Parathyroid adenoma (tissue), 2 donors: ENCODE data around the gene SPATA9.

ENCODE experiments used
- H2AFZ ChIP-seq: fragments of 300-600 bp; sonication (generic); one replicate; pipeline ENCODE4 v1.7.0; 2017; ENCODE audit warnings: antibody characterized with exemption, mild to moderate bottlenecking
- H3K27ac ChIP-seq: fragments of 300-600 bp; sonication (generic); one replicate; pipeline ENCODE4 v1.7.0; 2017
- H3K27me3 ChIP-seq: fragments of 300-600 bp; sonication (generic); one replicate; pipeline ENCODE4 v1.7.0; 2017; ENCODE audit warnings: low read length; ENCODE audit not compliant: control insufficient read depth, insufficient read depth
- H3K36me3 ChIP-seq: fragments of 300-600 bp; sonication (generic); one replicate; pipeline ENCODE4 v1.7.0; 2017; ENCODE audit warnings: low read length; ENCODE audit not compliant: control insufficient read depth, insufficient read depth
- H3K4me1 ChIP-seq: fragments of 300-600 bp; sonication (generic); one replicate; pipeline ENCODE4 v1.7.0; 2017; ENCODE audit warnings: control low read depth
- H3K4me2 ChIP-seq: fragments of 300-600 bp; sonication (generic); one replicate; pipeline ENCODE4 v1.7.0; 2017; ENCODE audit warnings: low read length
- H3K4me3 ChIP-seq: fragments of 300-600 bp; sonication (generic); one replicate; pipeline ENCODE4 v1.7.0; 2017; ENCODE audit warnings: low read depth, low read length
- H3K79me2 ChIP-seq: fragments of 300-600 bp; sonication (generic); one replicate; pipeline ENCODE4 v1.7.0; 2017; ENCODE audit warnings: control low read depth
- H3K9ac ChIP-seq: fragments of 300-600 bp; sonication (generic); one replicate; pipeline ENCODE4 v1.7.0; 2017; ENCODE audit warnings: mild to moderate bottlenecking
- H3K9me3 ChIP-seq: fragments of 300-600 bp; sonication (generic); one replicate; pipeline ENCODE4 v1.7.0; 2017; ENCODE audit warnings: low read length; ENCODE audit not compliant: control insufficient read depth
- CTCF ChIP-seq: fragments of 300-600 bp; sonication (generic); IDR thresholded peaks from one replicate; pipeline ENCODE4 v1.7.0; 2017; ENCODE audit warnings: antibody characterized with exemption, mild to moderate bottlenecking
- donor health status: primary hyperparathyroidism.

SPATA9 gene

DNA sequence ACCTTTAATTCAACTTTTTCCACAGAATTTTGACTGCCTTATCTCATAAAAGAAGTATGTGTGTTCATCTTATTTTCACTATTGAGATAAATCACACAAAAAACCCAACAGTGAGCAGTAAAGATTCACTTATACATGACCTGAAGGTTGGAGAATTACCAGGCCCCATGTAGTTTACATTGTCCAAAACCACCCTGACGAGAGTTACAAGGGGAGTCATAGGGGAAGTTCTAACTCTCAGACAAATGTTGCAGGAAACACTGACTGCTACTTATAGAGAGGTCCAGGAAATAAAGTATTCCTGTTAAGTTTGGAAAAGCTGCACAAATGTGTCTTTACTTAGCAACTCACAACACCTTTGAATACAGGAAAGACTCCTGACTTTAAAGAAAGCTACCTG is 14.1 kb downstream of the SPATA9 start:
- Histone ChIP-seq H3K27me3 (no peaks in the 10 kb centered on the region), H3K9me3 (no peaks in the 10 kb centered on the region), H3K9ac (no peak overlapping the region), H3K79me2 (no peaks in the 10 kb centered on the region), H3K4me3 (no peak overlapping the region), H3K36me3 (no peaks in the 10 kb centered on the region), H3K27ac (no peak overlapping the region), H3K4me2 (no peak overlapping the region), H3K4me1 (peaks cover 7% of the 10 kb centered on the region), H2AFZ (no peak overlapping the region)
- TF ChIP-seq CTCF = no peak

DNA sequence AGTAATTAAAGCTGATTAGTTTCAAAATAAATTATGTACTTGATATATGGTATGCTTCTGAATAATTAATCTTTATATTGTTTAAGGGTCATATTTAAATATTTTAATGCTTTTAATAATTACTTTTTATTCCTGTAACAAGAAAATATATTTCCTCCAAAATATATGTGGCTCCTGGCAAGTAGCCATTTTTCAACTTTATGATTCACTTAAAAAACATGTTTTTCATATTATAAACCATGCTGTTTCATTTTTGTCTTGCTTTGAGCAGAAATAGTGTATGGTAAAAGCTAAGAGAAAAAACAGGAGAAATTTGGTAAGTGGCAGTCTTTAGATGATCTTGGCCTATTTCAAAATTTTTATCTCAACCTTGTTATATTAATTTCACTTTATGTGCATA is 14.6 kb downstream of the SPATA9 start:
- TF ChIP-seq CTCF = no peak
- Histone ChIP-seq H2AFZ (no peak overlapping the region), H3K4me1 (peaks cover 7% of the 10 kb centered on the region), H3K9ac (no peak overlapping the region), H3K27ac (no peak overlapping the region), H3K79me2 (no peaks in the 10 kb centered on the region), H3K9me3 (no peaks in the 10 kb centered on the region), H3K4me3 (no peak overlapping the region), H3K4me2 (no peak overlapping the region), H3K36me3 (no peaks in the 10 kb centered on the region), H3K27me3 (no peaks in the 10 kb centered on the region)

GRCh38 chr5:95667678-95668077 is 15.1 kb downstream of the SPATA9 start:
- no peak for TF ChIP-seq CTCF
- Histone ChIP-seq H3K79me2 (no peaks in the 10 kb centered on the region), H3K27ac (no peak overlapping the region), H3K9me3 (no peaks in the 10 kb centered on the region), H3K4me2 (no peak overlapping the region), H3K4me3 (no peak overlapping the region), H3K9ac (no peak overlapping the region), H2AFZ (no peak overlapping the region), H3K36me3 (no peaks in the 10 kb centered on the region), H3K27me3 (no peaks in the 10 kb centered on the region), H3K4me1 (peaks cover 7% of the 10 kb centered on the region)

- Histone ChIP-seq H3K4me2 (no peak overlapping the region), H3K4me1 (peaks cover 7% of the 10 kb centered on the region), H2AFZ (no peak overlapping the region), H3K27me3 (no peaks in the 10 kb centered on the region), H3K4me3 (no peak overlapping the region), H3K27ac (no peak overlapping the region), H3K9me3 (no peaks in the 10 kb centered on the region), H3K9ac (no peak overlapping the region), H3K79me2 (no peaks in the 10 kb centered on the region), H3K36me3 (no peaks in the 10 kb centered on the region)
- no peak for TF ChIP-seq CTCF
These were observed 15.7 kb downstream of the SPATA9 start for GRCh38 chr5:95667061-95667618.

- no peaks in the 10 kb centered on the region for H3K79me2 ChIP-seq
- TF ChIP-seq CTCF = peak; percentile 87
These were observed 18.5 kb downstream of the SPATA9 start for GRCh38 chr5:95664204-95664786.

More at GRCh38 chr5:95664204-95664786, 18.5 kb downstream of the SPATA9 start:
- peaks cover 1% of the 10 kb centered on the region for H3K4me1 ChIP-seq
- H3K4me2 ChIP-seq = no peak overlapping the region
- no peaks in the 10 kb centered on the region for H3K27me3 ChIP-seq
- H3K9ac ChIP-seq = no peak overlapping the region
- H2AFZ ChIP-seq = no peak overlapping the region
- no peaks in the 10 kb centered on the region for H3K36me3 ChIP-seq
- no peaks in the 10 kb centered on the region for H3K9me3 ChIP-seq
- H3K27ac ChIP-seq = no peak overlapping the region
- H3K4me3 ChIP-seq = peak overlapping the region; percentile 6
